ENCODE measurements around the gene MAPKAPK2.

MAPKAPK2 gene

GRCh38 chr1:206683313-206683712, 1.4 kb upstream of the MAPKAPK2 start:
- no peaks in the 10 kb centered on the region for H3K36me3 ChIP-seq (ENCODE audit: control insufficient read depth in 2 of 2, insufficient read depth in 2 of 2, low read length in 2 of 2)
- peaks cover 23% of the 10 kb centered on the region for H3K4me1 ChIP-seq (ENCODE audit: control insufficient read depth, insufficient read depth, low read length)
- H3K27ac ChIP-seq (ENCODE audit: low read length): no peak overlapping the region
- H3K9ac ChIP-seq (ENCODE audit: low read length in 2 of 2): no peak overlapping the region
- no peaks in the 10 kb centered on the region for H3K9me3 ChIP-seq (ENCODE audit: control insufficient read depth in 2 of 2, low read length in 2 of 2)
- no peak overlapping the region for H3K4me3 ChIP-seq (ENCODE audit: low read length in 2 of 2)
- H3K27me3 ChIP-seq (ENCODE audit: control insufficient read depth in 1 of 2, insufficient read depth in 2 of 2, low read length in 2 of 2): no peaks in the 10 kb centered on the region

- Histone ChIP-seq H3K4me1 (ENCODE audit: control insufficient read depth, insufficient read depth, low read length) (peaks cover 30% of the 10 kb centered on the region), H3K27ac (ENCODE audit: low read length) (no peak overlapping the region), H3K4me3 (ENCODE audit: low read length in 2 of 2) (peak overlapping the region; percentile 61 to 73), H3K9me3 (ENCODE audit: control insufficient read depth in 2 of 2, low read length in 2 of 2) (no peaks in the 10 kb centered on the region), H3K9ac (ENCODE audit: low read length in 2 of 2) (no peak overlapping the region), H3K27me3 (ENCODE audit: control insufficient read depth in 1 of 2, insufficient read depth in 2 of 2, low read length in 2 of 2) (no peaks in the 10 kb centered on the region), H3K36me3 (ENCODE audit: control insufficient read depth in 2 of 2, insufficient read depth in 2 of 2, low read length in 2 of 2) (no peaks in the 10 kb centered on the region)
These were observed 702 bp upstream of the MAPKAPK2 start for GRCh38 chr1:206684003-206684402.

GRCh38 chr1:206685334-206685768, 646 bp downstream of the MAPKAPK2 start:
- peak overlapping the region; percentile 86 to 92 for H3K4me3 ChIP-seq (ENCODE audit: low read length in 2 of 2)
- no peaks in the 10 kb centered on the region for H3K27me3 ChIP-seq (ENCODE audit: control insufficient read depth in 1 of 2, insufficient read depth in 2 of 2, low read length in 2 of 2)
- no peaks in the 10 kb centered on the region for H3K36me3 ChIP-seq (ENCODE audit: control insufficient read depth in 2 of 2, insufficient read depth in 2 of 2, low read length in 2 of 2)
- peaks cover 43% of the 10 kb centered on the region for H3K4me1 ChIP-seq (ENCODE audit: control insufficient read depth, insufficient read depth, low read length)
- H3K27ac ChIP-seq (ENCODE audit: low read length): peak overlapping the region; percentile 96
- peak overlapping the region; percentile 92 to 97 for H3K9ac ChIP-seq (ENCODE audit: low read length in 2 of 2)
- H3K9me3 ChIP-seq (ENCODE audit: control insufficient read depth in 2 of 2, low read length in 2 of 2): no peaks in the 10 kb centered on the region

- Histone ChIP-seq H3K9me3 (ENCODE audit: control insufficient read depth in 2 of 2, low read length in 2 of 2) (no peaks in the 10 kb centered on the region), H3K4me1 (ENCODE audit: control insufficient read depth, insufficient read depth, low read length) (peaks cover 49% of the 10 kb centered on the region), H3K27me3 (ENCODE audit: control insufficient read depth in 1 of 2, insufficient read depth in 2 of 2, low read length in 2 of 2) (no peaks in the 10 kb centered on the region), H3K4me3 (ENCODE audit: low read length in 2 of 2) (peak overlapping the region; percentile 86 to 92), H3K36me3 (ENCODE audit: control insufficient read depth in 2 of 2, insufficient read depth in 2 of 2, low read length in 2 of 2) (no peaks in the 10 kb centered on the region), H3K27ac (ENCODE audit: low read length) (peak overlapping the region; percentile 96), H3K9ac (ENCODE audit: low read length in 2 of 2) (peak overlapping the region; percentile 92 to 97)
These were observed 1.2 kb downstream of the MAPKAPK2 start for GRCh38 chr1:206685769-206686477.

DNA sequence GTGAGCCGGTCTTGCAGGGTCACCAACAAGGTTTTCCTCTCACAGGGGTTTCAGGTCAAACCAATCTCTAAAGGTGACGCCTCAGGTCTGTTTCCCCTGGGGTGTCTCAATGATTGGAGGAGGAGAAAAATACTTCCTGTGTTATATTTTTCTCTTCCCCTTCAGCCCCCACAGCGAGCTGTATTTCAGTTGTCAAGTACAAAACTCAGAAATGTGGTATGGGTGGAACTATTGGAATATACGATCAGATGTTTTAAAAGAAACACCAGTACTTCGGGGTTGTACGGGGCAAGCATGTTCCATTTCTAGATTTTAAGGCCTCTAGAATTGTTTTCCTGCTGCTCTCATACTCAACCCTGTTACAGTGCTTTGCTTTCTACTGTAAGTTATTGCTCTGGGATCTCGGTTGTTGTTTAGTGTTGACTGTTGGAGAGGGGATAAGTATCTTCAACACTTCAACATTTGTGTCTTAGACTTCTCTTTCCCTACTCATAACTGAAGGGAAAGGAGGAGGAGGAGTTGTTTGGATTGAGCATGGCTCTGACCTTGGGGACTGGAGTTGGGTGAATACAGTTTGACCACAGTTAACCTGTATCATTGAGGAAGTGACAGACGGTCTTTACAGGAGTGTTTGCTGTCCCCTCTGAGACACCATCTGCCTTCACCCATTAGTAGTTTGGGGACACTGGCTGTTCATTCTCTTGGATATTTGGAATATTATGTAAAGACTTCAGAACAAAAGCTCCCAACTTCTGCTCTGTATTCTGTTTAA, 2.0 kb downstream of the MAPKAPK2 start:
- no peaks in the 10 kb centered on the region for H3K27me3 ChIP-seq (ENCODE audit: control insufficient read depth in 1 of 2, insufficient read depth in 2 of 2, low read length in 2 of 2)
- H3K36me3 ChIP-seq (ENCODE audit: control insufficient read depth in 2 of 2, insufficient read depth in 2 of 2, low read length in 2 of 2): no peaks in the 10 kb centered on the region
- H3K9me3 ChIP-seq (ENCODE audit: control insufficient read depth in 2 of 2, low read length in 2 of 2): no peaks in the 10 kb centered on the region
- H3K4me1 ChIP-seq (ENCODE audit: control insufficient read depth, insufficient read depth, low read length): peaks cover 56% of the 10 kb centered on the region
- H3K27ac ChIP-seq (ENCODE audit: low read length): peak overlapping the region; percentile 96
- H3K9ac ChIP-seq (ENCODE audit: low read length in 2 of 2): peak overlapping the region; percentile 92 to 97
- H3K4me3 ChIP-seq (ENCODE audit: low read length in 2 of 2): peak overlapping the region; percentile 86 to 92

DNA sequence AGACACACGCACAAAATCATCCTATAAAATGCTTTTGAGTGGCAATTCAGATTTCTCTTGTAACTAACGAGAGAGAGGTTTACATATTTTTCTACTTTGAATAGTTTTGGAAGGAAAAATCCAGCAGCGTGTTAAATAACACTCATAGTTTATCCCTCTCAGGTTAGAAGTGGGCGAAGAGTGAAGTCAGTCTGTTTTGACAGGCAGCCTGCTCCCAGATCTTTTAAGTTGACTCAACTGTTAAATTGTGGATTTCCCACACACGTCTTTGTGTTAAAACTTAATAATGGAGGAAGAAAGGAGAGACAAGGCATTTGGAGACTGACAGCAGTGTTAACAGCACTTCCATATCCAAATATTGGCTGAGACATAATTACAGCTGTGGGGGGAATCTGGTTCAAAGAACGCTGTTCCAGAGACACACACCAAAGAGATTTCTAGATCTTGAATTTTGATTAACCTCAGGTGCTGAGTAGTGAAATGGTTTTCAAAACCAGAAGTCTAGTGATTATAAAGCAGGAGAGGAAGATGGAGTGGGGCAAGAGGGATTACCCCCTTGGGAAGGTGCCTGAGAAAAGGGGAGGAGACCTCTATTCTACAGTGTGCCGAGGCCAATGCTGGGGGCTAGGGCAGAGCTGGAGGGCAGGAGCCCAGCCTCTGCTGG, 2.7 kb downstream of the MAPKAPK2 start:
- H3K9me3 ChIP-seq (ENCODE audit: control insufficient read depth in 2 of 2, low read length in 2 of 2): no peaks in the 10 kb centered on the region
- H3K27ac ChIP-seq (ENCODE audit: low read length): peak overlapping the region; percentile 96
- peak overlapping the region; percentile 86 to 92 for H3K4me3 ChIP-seq (ENCODE audit: low read length in 2 of 2)
- peak overlapping the region; percentile 47 to 92 for H3K9ac ChIP-seq (ENCODE audit: low read length in 2 of 2)
- no peaks in the 10 kb centered on the region for H3K36me3 ChIP-seq (ENCODE audit: control insufficient read depth in 2 of 2, insufficient read depth in 2 of 2, low read length in 2 of 2)
- H3K27me3 ChIP-seq (ENCODE audit: control insufficient read depth in 1 of 2, insufficient read depth in 2 of 2, low read length in 2 of 2): no peaks in the 10 kb centered on the region
- peaks cover 63% of the 10 kb centered on the region for H3K4me1 ChIP-seq (ENCODE audit: control insufficient read depth, insufficient read depth, low read length)

DNA sequence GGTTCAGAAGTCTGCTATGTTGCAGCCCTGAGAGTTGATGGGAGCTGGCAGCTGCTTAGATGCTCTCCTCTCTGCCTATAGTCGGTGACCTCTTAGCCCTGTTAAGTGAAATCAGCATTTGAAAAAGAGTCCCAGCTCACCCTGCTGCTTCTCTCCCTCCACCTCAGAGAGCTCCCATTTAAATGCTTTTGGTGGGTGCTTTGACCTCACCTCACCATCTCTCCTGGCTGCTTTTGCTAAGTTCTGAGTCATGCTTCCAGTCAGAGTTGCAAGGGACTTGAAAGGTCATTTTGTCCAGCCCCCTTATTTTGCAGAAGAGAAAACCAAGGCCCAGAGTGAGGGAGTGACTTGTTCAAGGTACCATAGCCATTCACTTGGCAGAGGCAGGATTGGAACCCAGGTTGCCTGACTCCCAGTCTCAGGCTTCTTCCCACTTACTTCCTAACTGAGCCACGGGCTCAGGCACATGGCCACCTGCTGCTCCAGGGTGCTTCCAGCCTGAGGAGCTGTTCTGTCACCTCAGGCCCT, 3.3 kb downstream of the MAPKAPK2 start:
- Histone ChIP-seq H3K27ac (ENCODE audit: low read length) (peak overlapping the region; percentile 96), H3K36me3 (ENCODE audit: control insufficient read depth in 2 of 2, insufficient read depth in 2 of 2, low read length in 2 of 2) (no peaks in the 10 kb centered on the region), H3K4me3 (ENCODE audit: low read length in 2 of 2) (peak overlapping the region; percentile 40 to 86), H3K9me3 (ENCODE audit: control insufficient read depth in 2 of 2, low read length in 2 of 2) (no peaks in the 10 kb centered on the region), H3K27me3 (ENCODE audit: control insufficient read depth in 1 of 2, insufficient read depth in 2 of 2, low read length in 2 of 2) (no peaks in the 10 kb centered on the region), H3K9ac (ENCODE audit: low read length in 2 of 2) (peak overlapping the region; percentile 47 to 92), H3K4me1 (ENCODE audit: control insufficient read depth, insufficient read depth, low read length) (peaks cover 69% of the 10 kb centered on the region)

DNA sequence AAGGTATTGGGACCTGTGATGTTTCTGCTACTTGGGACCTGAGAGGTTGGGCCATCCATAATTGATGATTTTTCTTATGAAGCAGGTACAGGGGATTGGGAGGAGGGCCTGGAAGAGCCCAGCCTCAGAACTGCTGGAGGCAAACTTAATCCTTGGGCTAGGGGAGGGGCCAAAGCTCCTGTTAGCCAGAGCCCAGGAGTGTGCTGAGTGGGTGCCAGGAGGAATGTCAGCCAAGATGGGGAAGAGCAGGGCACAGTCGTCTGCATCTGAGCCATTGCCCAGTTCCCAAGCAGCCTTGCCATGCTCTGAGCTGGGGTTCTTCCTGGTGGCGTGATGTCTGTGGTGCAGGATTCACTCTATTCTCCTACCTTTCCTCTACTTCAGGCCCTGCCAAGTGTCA, 5.8 kb downstream of the MAPKAPK2 start:
- Histone ChIP-seq H3K27ac (ENCODE audit: low read length) (peak overlapping the region; percentile 24), H3K27me3 (ENCODE audit: control insufficient read depth in 1 of 2, insufficient read depth in 2 of 2, low read length in 2 of 2) (no peaks in the 10 kb centered on the region), H3K4me3 (ENCODE audit: low read length in 2 of 2) (peak overlapping the region in 1 of 2 donors; percentile 40), H3K36me3 (ENCODE audit: control insufficient read depth in 2 of 2, insufficient read depth in 2 of 2, low read length in 2 of 2) (no peaks in the 10 kb centered on the region), H3K4me1 (ENCODE audit: control insufficient read depth, insufficient read depth, low read length) (peaks cover 88% of the 10 kb centered on the region), H3K9ac (ENCODE audit: low read length in 2 of 2) (no peak overlapping the region), H3K9me3 (ENCODE audit: control insufficient read depth in 2 of 2, low read length in 2 of 2) (no peaks in the 10 kb centered on the region)

DNA sequence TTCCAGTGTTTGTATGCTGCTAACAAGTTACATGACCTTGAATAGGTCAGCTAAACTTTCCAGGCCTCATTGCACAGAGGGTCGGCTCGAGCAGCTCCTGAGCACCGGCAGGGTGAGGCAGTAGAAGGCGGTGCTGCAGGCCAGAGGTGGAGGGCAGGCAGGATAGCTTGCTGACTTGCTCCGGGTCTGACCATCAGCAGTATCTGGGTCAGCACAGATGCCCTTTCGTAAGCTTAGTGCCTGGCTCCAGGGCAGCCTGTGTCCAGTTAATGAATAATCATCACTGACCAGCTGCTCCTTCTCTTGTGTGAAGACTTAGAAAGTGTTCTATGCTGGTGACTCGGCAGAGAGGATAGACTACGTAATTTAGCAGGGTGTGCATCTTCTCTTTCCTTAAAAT, 6.9 kb downstream of the MAPKAPK2 start:
- H3K27ac ChIP-seq (ENCODE audit: low read length): peak overlapping the region; percentile 85
- peak overlapping the region; percentile 5 to 69 for H3K4me3 ChIP-seq (ENCODE audit: low read length in 2 of 2)

DNA sequence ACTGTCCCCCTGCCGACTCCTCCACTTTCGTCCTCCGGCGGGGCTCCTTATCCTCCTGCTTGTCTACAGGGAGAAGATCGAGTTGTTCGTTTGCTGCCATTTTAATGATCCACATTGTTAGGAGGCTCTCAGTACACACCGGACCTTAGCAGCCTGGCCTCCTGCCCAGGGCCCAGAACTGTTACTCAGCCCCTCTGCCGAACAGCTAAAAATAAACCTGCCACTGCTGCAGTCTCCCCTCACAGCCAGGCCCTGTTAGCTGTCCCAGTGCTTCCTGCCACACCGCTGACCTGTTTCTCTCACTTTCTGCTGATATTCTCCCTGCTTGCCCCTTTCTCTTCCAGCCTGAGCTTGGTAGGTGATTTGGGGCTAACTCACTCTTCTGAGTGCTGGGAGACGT, 8.3 kb downstream of the MAPKAPK2 start:
- H3K27ac ChIP-seq (ENCODE audit: low read length): peak overlapping the region; percentile 85
- H3K4me3 ChIP-seq (ENCODE audit: low read length in 2 of 2): peak overlapping the region; percentile 45 to 69
- H3K4me1 ChIP-seq (ENCODE audit: control insufficient read depth, insufficient read depth, low read length): peaks cover 93% of the 10 kb centered on the region
- peaks cover 0 to 2% of the 10 kb centered on the region in 2 donors for H3K36me3 ChIP-seq (ENCODE audit: control insufficient read depth in 2 of 2, insufficient read depth in 2 of 2, low read length in 2 of 2)
- peak overlapping the region; percentile 36 to 74 for H3K9ac ChIP-seq (ENCODE audit: low read length in 2 of 2)
- no peaks in the 10 kb centered on the region for H3K27me3 ChIP-seq (ENCODE audit: control insufficient read depth in 1 of 2, insufficient read depth in 2 of 2, low read length in 2 of 2)
- H3K9me3 ChIP-seq (ENCODE audit: control insufficient read depth in 2 of 2, low read length in 2 of 2): no peaks in the 10 kb centered on the region

More for the DNA sequence above, 6.9 kb downstream of the MAPKAPK2 start:
- Histone ChIP-seq H3K36me3 (ENCODE audit: control insufficient read depth in 2 of 2, insufficient read depth in 2 of 2, low read length in 2 of 2) (peaks cover 0 to 2% of the 10 kb centered on the region in 2 donors), H3K9me3 (ENCODE audit: control insufficient read depth in 2 of 2, low read length in 2 of 2) (no peaks in the 10 kb centered on the region), H3K9ac (ENCODE audit: low read length in 2 of 2) (peak overlapping the region in 1 of 2 donors; percentile 42), H3K27me3 (ENCODE audit: control insufficient read depth in 1 of 2, insufficient read depth in 2 of 2, low read length in 2 of 2) (no peaks in the 10 kb centered on the region), H3K4me1 (ENCODE audit: control insufficient read depth, insufficient read depth, low read length) (peaks cover 94% of the 10 kb centered on the region)

Measured in stomach smooth muscle (tissue), 2 donors.